Activated CD4-positive, alpha-beta memory T cell treated with anti-CD3 and anti-CD28 coated beads for 36 hours (primary cell): ENCODE results near the gene CATSPERE. TPM values are rescaled to one million over a fixed set of nuclear protein-coding genes. Genes with fewer than 3 reads are reported as not detected.
A peak's percentile ranks its signal among the peaks of the same experiment; 100 is the strongest.

ENCODE experiments used
- CTCF ChIA-PET: fragments of 350-600 bp; sonication (Branson Sonifier 250); formaldehyde crosslinking; loops from one replicate; lab custom pipeline; 2021; ENCODE audit warnings: antibody characterized with exemption, inconsistent platforms; lab: Charles Lee
- POLR2A ChIA-PET: fragments of 350-600 bp; sonication (Branson Sonifier 250); formaldehyde crosslinking; loops from one replicate; lab custom pipeline; 2021; ENCODE audit warnings: antibody characterized with exemption; lab: Charles Lee
- DNase-seq: peaks from one replicate; pipeline ENCODE4 v3.0.0-alpha.2; 2020
- H3K27ac Mint-ChIP-seq: one replicate; pipeline ENCODE4 v1.8.0; 2021; ENCODE audit warnings: mixed read lengths
- H3K27me3 Mint-ChIP-seq: one replicate; pipeline ENCODE4 v1.8.0; 2021; ENCODE audit warnings: mixed read lengths
- H3K36me3 Mint-ChIP-seq: one replicate; pipeline ENCODE4 v1.8.0; 2021; ENCODE audit warnings: mixed read lengths
- H3K4me1 Mint-ChIP-seq: one replicate; pipeline ENCODE4 v1.8.0; 2021; ENCODE audit warnings: low read depth, mixed read lengths
- H3K4me3 Mint-ChIP-seq: one replicate; pipeline ENCODE4 v1.8.0; 2021; ENCODE audit warnings: mild to moderate bottlenecking, mixed read lengths
- H3K9me3 Mint-ChIP-seq: one replicate; pipeline ENCODE4 v1.8.0; 2021; ENCODE audit warnings: mixed read lengths
- intact Hi-C: fragments of 100-400 bp; cut with micrococcal nuclease; formaldehyde crosslinking; loops from one replicate; pipeline ENCODE4 v1.15.1; 2023
- total RNA-seq, 2 experiments: library from RNA; stranded (reverse); gene quantifications; one replicate each; pipeline ENCODE4 v1.2.3, GENCODE V29; 2021

CATSPERE gene
- total RNA-seq, 2 experiments from 2014 or later, result 0.33 to 0.34 TPM

DNA sequence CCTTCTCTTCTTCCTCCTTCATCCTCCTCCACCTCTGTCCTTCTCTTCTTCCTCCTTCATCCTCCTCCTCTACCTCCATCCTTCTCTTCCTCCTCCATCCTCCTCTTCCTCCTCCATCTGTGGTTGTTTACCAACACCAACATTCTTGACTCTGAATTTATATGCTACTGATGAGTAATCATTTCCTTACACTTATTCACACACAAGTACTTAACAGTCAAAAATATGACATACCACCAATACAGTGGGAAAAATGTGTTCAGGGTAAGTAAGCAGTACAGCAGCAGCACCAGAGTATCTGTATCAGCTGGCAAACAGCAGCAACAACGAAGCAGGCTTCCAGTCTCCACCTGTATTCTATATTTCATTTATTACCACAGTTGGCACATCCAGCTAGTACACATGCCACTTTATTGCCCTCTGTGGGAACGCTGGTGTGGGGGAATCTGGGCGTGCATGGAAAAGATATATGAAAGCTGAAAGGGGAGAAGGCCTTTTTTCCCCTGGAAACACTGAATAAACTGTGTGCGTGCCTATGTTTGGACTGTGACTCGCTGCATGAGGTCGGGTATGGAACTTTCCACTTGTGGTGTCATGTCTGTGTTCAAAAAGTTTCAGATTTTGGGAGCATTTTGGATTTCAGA is 25.4 kb upstream of the CATSPERE start:
- peak; percentile 53 for DNase-seq
- Mint-ChIP-seq H3K27ac (peak overlapping the region; percentile 89), H3K4me3 (no peak overlapping the region), H3K9me3 (no peaks in the 10 kb centered on the region), H3K36me3 (peaks cover 25% of the 10 kb centered on the region), H3K4me1 (peaks cover 45% of the 10 kb centered on the region), H3K27me3 (no peaks in the 10 kb centered on the region)
- intact Hi-C loops, result loop anchor here (1.0 kb wide), 1 partner anchor 15 kb away; no protein-coding TSS in a partner anchor
- ChIA-PET CTCF (no interaction called here), POLR2A (no interaction called here)

DNA sequence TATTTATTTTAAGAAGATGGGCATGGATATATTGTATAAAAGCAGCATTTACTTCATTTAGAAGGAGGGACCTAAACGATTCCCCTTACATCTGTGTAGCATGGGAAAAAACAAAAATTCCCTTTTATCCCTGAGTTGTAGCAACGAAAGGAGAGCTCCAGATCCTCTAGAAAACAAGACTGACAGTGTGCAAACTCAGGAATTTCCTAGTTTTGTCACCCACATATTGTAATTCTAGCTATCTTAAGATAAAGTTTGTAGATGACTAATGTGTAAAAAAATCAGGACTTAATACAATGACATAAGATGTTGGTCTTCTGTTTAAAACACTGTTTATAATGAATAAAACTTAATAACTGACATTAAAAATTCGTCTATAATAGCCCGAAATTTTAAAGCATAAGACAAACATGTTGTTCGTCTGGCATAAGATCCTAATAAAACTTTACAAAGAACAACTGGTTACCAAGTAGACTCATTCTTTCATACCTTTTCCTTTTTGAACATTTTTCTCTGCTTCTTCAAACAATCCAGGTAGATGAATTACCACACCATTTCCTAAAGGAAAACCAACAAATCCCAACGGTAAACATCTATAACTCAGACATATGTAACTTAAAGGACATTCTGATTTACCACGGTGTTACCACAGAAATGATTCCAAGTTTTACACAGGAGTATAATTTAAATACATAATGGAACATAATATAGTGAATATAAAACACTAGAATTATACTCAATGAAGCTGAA is 24.6 kb upstream of the CATSPERE start:
- Mint-ChIP-seq H3K4me3 (no peak overlapping the region), H3K27ac (peak overlapping the region; percentile 89), H3K36me3 (peaks cover 25% of the 10 kb centered on the region), H3K4me1 (peaks cover 45% of the 10 kb centered on the region), H3K27me3 (no peaks in the 10 kb centered on the region), H3K9me3 (no peaks in the 10 kb centered on the region)
- ChIA-PET POLR2A (no interaction called here), CTCF (no interaction called here)
- DNase-seq, result no peak
- intact Hi-C loops, result no loop called here

DNA sequence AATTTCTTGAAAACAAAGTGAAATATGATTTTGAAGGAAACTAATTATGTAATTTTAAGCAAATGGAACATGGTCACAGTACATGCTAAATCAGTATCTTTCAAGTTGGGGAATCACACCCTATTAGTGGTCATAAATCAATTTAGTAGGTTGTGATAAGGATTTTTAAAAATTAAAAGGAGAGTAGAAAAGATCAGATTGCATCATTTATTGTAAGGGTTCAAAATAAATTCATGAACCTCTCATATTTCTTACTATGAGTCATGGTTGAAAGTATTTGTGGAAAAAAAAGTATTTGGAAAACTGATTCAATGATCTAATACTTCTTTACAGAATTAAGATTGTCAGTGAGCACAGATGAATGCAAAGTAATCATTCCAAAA is 24.0 kb upstream of the CATSPERE start:
- peaks cover 45% of the 10 kb centered on the region for H3K4me1 Mint-ChIP-seq
- H3K4me3 Mint-ChIP-seq, result no peak overlapping the region
- DNase-seq, result no peak
- POLR2A ChIA-PET, result no interaction called here
- no peaks in the 10 kb centered on the region for H3K9me3 Mint-ChIP-seq
- no peak overlapping the region for H3K27ac Mint-ChIP-seq
- intact Hi-C loops, result no loop called here
- H3K27me3 Mint-ChIP-seq, result no peaks in the 10 kb centered on the region
- H3K36me3 Mint-ChIP-seq, result peaks cover 22% of the 10 kb centered on the region
- CTCF ChIA-PET, result no interaction called here

DNA sequence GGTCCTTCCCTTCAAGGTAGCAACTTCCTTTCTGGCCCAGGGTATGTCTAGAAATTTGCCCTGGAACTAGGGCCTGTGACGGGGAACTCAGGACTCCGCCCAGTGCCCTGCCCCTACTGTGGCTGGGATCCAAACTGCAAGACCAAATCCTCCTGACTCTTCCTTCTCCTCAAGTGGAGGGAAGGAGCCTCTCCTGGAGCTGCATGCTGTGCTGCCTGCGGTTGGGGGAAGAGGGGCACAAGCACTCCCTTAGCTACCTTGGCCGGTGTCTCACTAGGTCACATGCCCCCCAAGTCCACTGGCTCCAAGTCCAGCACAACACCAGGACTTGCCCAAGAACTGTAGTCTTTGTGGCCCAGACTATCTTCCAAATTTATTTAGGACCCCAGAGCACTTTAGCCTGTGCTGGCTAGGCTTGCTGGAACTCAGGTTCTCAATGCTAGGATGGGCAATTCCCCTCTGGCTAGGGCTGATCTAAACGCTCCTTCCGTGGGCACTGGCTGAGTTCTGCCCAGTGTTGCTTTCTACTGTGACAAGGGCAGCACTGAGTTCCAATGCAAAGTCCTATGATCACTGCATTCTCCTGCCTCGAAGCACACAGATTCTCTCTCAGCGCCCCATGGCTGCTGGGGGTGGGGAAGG is 21.6 kb upstream of the CATSPERE start:
- H3K4me1 Mint-ChIP-seq, result peaks cover 58% of the 10 kb centered on the region
- CTCF ChIA-PET, result no interaction called here
- intact Hi-C loops, result no loop called here

DNA sequence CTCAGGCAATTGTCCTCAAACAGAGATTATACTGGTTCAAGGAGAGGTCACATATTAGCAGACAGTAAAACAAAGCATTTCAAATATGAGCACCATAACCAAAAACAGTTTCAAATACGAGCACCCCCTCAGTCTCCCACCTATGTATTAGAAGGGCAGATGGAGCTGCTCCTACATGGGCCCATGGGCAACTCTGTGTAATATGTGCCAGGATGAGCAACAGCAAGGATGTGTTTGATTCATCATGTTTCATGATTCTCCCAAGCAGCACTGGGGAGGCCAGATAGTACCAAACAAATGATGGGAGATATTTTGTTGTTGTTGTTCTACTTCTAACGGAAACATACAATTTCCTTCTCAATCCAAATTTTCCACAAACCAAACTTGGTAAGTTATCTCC is 18.2 kb upstream of the CATSPERE start:
- Mint-ChIP-seq H3K27me3 (no peaks in the 10 kb centered on the region), H3K4me1 (peaks cover 63% of the 10 kb centered on the region), H3K36me3 (peaks cover 16% of the 10 kb centered on the region), H3K27ac (no peak overlapping the region), H3K4me3 (no peak overlapping the region), H3K9me3 (no peaks in the 10 kb centered on the region)
- DNase-seq, result no peak
- ChIA-PET CTCF (no interaction called here), POLR2A (no interaction called here)
- intact Hi-C loops, result no loop called here

More for the DNA sequence above, 21.6 kb upstream of the CATSPERE start:
- peaks cover 19% of the 10 kb centered on the region for H3K36me3 Mint-ChIP-seq
- H3K27me3 Mint-ChIP-seq, result no peaks in the 10 kb centered on the region
- no peak overlapping the region for H3K4me3 Mint-ChIP-seq
- no peak for DNase-seq
- POLR2A ChIA-PET, result no interaction called here
- H3K27ac Mint-ChIP-seq, result no peak overlapping the region
- no peaks in the 10 kb centered on the region for H3K9me3 Mint-ChIP-seq

DNA sequence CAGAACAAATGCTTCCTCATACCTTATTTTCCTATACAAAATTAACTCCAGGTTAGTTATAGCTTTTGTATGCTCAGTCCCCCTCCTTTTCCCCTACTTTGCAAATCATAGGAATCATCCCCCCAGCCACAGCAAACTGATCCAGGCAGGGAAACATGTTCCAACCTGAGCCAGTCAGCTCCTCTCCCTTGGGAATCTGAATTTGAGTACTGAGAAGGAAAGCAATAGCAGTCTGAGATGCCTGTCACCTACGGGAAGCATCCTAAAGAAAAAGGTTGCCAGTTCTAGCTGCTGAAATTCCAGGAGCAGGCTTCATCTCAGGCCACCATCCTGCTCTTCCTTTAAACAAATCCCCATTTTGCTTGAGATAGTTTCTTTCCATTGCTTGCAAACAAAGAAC is 16.2 kb upstream of the CATSPERE start:
- ChIA-PET CTCF (interaction anchor here (0.9 kb wide), 1 partner anchor 146 kb away, joined by 3 read pairs; no protein-coding TSS in a partner anchor), POLR2A (no interaction called here)
- intact Hi-C loops, result no loop called here
- Mint-ChIP-seq H3K27me3 (no peaks in the 10 kb centered on the region), H3K36me3 (peaks cover 27% of the 10 kb centered on the region), H3K4me3 (no peak overlapping the region), H3K27ac (no peak overlapping the region), H3K9me3 (no peaks in the 10 kb centered on the region), H3K4me1 (peaks cover 63% of the 10 kb centered on the region)
- no peak for DNase-seq

DNA sequence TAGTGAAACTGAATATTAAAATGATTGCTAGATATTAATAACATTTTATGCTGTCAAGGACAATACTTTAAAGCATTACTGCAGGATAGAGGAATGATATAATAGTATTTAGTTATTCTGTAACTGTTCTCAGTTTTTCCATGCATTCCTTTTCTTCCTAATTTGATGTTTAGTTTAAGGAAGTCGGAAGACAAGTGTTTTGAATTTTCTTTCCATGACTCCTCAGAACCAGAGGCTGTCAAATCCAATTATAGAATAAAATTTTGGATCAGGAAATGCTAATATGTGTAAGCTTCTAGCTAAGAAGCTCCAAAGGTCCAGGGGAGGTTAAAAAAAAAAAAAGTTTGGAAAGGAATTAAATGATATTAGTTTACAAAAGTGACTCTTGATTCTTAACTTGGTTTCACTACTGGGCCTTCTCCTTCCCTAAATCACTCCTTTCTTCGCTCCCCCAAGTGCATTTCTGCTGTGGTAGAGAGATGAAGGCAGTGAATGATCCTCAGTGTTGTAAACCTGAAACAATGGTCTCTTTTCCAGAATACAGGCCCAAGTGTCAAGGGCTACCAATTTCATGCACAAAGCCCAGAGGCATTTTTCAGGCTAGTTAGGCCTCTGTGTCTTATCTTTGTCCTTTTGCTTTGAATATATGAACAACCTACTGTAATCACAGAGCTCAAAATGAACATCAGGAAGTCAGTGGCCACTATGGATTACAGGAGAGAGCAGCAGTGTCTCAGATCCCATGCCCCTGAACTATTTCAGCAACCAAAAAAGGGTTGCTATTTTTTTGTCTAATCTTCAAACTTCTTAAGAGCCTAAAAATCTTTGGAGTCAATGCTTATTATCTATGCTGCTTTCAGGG is 15.5 kb upstream of the CATSPERE start:
- H3K36me3 Mint-ChIP-seq, result peaks cover 33% of the 10 kb centered on the region
- H3K27ac Mint-ChIP-seq, result peak overlapping the region; percentile 47
- H3K9me3 Mint-ChIP-seq, result no peaks in the 10 kb centered on the region
- H3K4me3 Mint-ChIP-seq, result no peak overlapping the region
- H3K27me3 Mint-ChIP-seq, result no peaks in the 10 kb centered on the region
- no peak for DNase-seq
- ChIA-PET CTCF (interaction anchor here (0.9 kb wide), 1 partner anchor 147 kb away, joined by 3 read pairs; no protein-coding TSS in a partner anchor), POLR2A (no interaction called here)
- peaks cover 65% of the 10 kb centered on the region for H3K4me1 Mint-ChIP-seq
- intact Hi-C loops, result no loop called here

DNA sequence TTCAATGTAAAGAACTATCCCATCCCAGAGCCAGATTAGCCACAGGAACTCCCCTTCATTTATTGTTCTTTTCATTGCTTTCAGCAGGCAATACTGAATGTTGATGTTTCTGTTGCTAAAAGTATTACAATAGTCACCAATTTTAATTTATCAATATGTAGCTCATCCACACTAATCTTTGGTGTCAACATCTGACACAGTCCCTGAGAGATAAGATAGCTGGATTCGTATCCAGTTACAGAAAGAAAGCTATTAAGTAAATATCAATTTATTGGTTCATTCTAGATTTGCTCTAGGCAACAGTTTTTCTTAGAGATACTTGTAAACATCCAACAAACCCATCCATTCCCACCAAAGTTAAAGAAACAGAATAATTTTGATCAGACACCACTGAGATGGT is 14.0 kb upstream of the CATSPERE start:
- intact Hi-C loops, result no loop called here
- ChIA-PET POLR2A (no interaction called here), CTCF (interaction anchor here (0.7 to 1.3 kb wide), 2 partner anchors 147 to 405 kb away, joined by 3 read pairs; no protein-coding TSS in a partner anchor)
- no peak overlapping the region for H3K4me3 Mint-ChIP-seq
- no peaks in the 10 kb centered on the region for H3K27me3 Mint-ChIP-seq
- peaks cover 37% of the 10 kb centered on the region for H3K36me3 Mint-ChIP-seq
- DNase-seq, result no peak
- no peaks in the 10 kb centered on the region for H3K9me3 Mint-ChIP-seq
- peaks cover 68% of the 10 kb centered on the region for H3K4me1 Mint-ChIP-seq
- no peak overlapping the region for H3K27ac Mint-ChIP-seq

DNA sequence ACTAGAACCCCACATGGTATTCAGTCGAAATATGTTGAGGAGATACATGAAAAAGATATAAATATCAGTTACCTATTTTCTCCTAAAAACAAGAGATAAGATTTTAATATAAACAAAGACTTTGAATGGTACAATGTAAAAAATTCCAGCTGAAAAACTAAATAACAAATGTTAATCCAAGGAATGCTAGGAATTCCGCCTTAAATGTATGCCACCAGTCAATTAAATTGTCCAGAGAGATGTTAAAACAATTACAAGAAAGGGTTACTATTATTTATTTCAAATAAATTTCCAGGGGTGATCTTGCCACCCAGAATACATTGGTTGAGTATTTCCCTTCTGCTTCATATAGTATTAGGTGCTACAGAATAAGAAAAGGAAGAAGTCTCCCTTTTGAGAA is 13.5 kb upstream of the CATSPERE start:
- peaks cover 70% of the 10 kb centered on the region for H3K4me1 Mint-ChIP-seq
- no peak for DNase-seq
- peaks cover 37% of the 10 kb centered on the region for H3K36me3 Mint-ChIP-seq
- H3K27ac Mint-ChIP-seq, result no peak overlapping the region
- ChIA-PET POLR2A (interaction anchor here (1.0 kb wide), 1 partner anchor 93 kb away, joined by 3 read pairs; no protein-coding TSS in a partner anchor), CTCF (interaction anchor here (1.3 kb wide), 1 partner anchor 148 kb away, joined by 3 read pairs; no protein-coding TSS in a partner anchor)
- intact Hi-C loops, result no loop called here
- H3K9me3 Mint-ChIP-seq, result no peaks in the 10 kb centered on the region
- H3K4me3 Mint-ChIP-seq, result no peak overlapping the region
- H3K27me3 Mint-ChIP-seq, result no peaks in the 10 kb centered on the region

DNA sequence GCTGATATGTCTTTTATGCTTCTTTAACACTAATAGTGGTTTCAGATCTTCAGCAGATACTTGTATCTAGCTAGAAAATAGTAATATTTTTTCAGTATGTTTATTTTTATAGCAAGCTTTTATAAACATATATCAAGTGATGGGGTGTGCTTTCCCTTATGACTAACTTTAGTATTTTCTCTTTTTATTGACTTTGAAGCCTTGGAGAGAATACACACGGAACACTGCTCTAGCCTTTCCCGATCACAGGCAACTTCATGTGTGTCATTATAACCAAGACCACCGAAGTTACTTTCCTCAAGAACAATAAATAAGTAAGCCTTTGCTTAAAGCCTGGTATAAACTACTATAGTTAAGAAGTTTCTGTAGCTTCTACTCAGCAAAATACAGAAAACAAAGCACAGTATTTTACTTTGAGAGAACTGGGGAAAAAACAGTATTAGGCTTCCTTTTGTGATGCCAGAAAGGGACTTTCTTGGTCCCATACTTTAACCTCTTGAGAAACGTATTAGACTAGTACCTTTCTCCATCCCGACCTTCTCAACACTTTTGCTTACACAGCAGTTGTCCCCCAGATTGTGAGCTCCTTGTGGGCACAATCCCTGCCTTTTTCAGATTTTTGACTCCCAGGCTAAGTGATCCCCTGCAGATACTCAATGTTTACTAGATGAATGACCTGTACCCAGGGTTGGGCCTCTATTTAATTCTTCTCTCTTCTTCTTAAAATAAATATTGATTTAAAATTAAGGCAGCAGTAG is 12.6 kb upstream of the CATSPERE start:
- H3K27ac Mint-ChIP-seq, result no peak overlapping the region
- peaks cover 71% of the 10 kb centered on the region for H3K4me1 Mint-ChIP-seq
- H3K36me3 Mint-ChIP-seq, result peaks cover 37% of the 10 kb centered on the region
- intact Hi-C loops, result no loop called here
- no peaks in the 10 kb centered on the region for H3K27me3 Mint-ChIP-seq
- DNase-seq, result no peak
- CTCF ChIA-PET, result interaction anchor here (0.8 to 1.3 kb wide), 2 partner anchors 17 to 149 kb away, joined by 3 to 4 read pairs; no protein-coding TSS in a partner anchor
- no peaks in the 10 kb centered on the region for H3K9me3 Mint-ChIP-seq
- POLR2A ChIA-PET, result interaction anchor here (1.0 kb wide), 1 partner anchor 94 kb away, joined by 3 read pairs; no protein-coding TSS in a partner anchor
- no peak overlapping the region for H3K4me3 Mint-ChIP-seq
